ENCODE data around the gene NUF2.
A peak's percentile ranks its signal among the peaks of the same experiment; 100 is the strongest.
"Not testable (repeated sequence)": the region's sequence is repeated elsewhere in the genome, so short reads cannot be mapped to it uniquely, and the experiment has no call there.

The NUF2 gene

DNA sequence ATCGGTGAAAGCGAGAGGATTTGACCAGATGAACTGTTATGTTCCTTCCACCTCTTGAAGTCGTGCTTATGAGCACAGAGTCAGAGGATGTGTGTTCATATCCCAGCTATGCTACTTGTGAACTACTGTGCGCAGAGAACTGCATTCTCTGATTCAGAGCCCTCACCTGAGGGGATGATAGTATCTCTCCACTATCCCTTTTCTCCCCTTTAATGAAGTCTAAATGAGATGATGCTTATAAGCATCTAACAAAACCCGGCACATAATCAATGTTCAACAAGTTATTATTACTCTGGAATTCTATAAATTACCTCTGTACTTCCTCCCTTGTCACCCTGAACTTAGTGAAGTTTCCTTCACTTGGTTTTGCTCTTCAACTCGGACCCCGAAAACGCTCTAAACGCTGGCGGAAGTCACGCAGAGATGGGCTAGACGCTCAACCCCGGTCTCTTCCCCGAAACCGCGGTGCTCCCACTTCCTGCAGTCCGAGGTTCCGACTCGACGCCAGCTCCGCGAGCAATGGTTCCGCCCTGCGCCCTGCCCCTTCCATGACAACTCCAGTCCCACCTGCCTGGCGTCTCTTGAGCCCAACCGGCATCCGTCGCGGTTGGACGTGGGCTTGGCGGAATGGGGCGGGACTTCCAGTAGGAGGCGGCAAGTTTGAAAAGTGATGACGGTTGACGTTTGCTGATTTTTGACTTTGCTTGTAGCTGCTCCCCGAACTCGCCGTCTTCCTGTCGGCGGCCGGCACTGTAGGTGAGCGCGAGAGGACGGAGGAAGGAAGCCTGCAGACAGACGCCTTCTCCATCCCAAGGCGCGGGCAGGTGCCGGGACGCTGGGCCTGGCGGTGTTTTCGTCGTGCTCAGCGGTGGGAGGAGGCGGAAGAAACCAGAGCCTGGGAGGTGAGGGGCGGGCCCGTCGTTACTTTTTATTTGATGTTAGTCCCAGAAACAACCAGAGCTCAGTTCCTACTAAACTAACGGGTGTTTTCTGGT, at the start of gene NUF2:
Gene NUF2 (plus strand): TSS at position 644 of the 995 bp plus-strand sequence. CDS start 4,098 bp downstream, outside the sequence.
- Mint-ChIP-seq H3K36me3 (ENCODE audit: low read depth) (peaks cover 9% of the 10 kb centered on the region), H3K27me3 (ENCODE audit: low read depth) (no peaks in the 10 kb centered on the region), H3K4me1 (ENCODE audit: low read depth) (peaks cover 37% of the 10 kb centered on the region), H3K9me3 (no peaks in the 10 kb centered on the region), H3K27ac (peak within 1 kb of the TSS; percentile 98), H3K4me3 (peak within 1 kb of the TSS; percentile 96)

DNA sequence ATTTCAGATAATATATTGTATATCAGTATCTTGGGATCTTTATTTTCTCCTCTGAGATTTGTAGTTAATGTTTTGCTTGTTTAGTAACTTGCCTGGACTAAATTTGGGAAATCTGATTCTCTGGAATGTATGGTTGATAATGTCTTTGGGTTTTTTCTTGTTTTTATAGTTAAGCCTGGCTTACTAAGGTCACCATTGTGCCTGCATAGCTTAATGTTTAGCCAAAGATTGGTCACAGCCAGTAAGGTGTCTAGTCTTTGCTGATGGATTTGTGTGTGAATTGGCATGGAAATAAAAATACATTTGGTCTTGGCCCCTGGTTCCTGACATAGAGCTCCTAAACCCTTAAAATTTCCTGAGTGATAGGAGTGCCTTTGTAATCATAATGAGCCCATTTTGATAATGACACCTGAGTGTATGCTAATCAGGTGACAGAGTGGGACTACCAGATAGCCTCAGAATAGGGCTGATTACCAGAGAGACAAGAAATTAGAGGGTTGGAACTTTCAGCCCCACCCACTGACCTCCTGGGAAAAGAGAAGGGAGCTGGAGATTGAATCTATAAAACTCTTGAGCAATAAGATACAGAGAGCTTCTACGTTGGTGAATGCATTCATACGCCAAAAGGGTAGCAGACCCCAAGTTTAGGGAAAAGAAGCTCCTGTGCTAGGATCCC, 47.9 kb upstream of the NUF2 start:
- Mint-ChIP-seq H3K9me3 (peaks cover 23% of the 10 kb centered on the region), H3K4me1 (ENCODE audit: low read depth) (no peaks in the 10 kb centered on the region), H3K36me3 (ENCODE audit: low read depth) (peaks cover 11% of the 10 kb centered on the region), H3K4me3 (no peak overlapping the region), H3K27ac (no peak overlapping the region), H3K27me3 (ENCODE audit: low read depth) (no peaks in the 10 kb centered on the region)

DNA sequence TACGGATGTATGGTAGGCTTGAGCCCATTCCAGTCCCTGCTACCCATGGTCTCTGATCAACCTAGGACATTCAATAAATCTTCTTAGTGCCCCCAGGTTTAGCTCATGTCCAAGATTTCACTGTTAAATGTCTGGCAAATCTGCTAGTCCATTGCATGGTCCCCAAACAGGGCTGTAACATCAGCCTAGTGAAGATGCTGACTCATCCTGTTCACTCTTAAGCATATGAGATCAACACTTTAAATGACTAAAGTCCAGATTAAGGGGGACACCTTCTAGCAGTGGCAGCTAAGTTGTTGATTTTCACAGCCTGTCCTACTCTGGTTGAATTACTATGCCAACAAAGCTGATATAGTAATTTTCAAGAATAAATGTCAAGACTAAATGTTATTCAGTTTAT, 46.5 kb upstream of the NUF2 start:
- Mint-ChIP-seq H3K27me3 (ENCODE audit: low read depth) (no peaks in the 10 kb centered on the region), H3K4me1 (ENCODE audit: low read depth) (no peaks in the 10 kb centered on the region), H3K9me3 (peaks cover 34% of the 10 kb centered on the region), H3K27ac (no peak overlapping the region), H3K36me3 (ENCODE audit: low read depth) (peaks cover 16% of the 10 kb centered on the region), H3K4me3 (no peak overlapping the region)

DNA sequence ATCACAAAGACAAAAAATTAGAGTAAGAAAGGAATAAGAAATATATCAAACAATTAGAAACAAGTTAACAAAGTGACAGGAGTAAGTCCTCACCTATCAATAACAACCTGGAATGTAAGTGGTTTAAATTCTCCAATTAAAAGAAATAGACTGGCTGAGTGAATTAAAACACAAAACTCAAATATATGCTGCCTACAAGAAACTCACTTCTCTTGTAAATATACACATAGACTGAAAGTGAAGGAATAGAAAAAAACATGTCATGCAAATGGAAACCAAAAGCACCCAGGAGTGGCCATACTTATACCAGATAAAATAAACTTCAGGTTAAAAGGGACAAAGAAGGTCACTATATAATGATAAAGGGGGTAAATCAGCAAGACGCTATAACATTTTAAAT, 43.2 kb upstream of the NUF2 start:
- no peaks in the 10 kb centered on the region for H3K4me1 Mint-ChIP-seq (ENCODE audit: low read depth)
- no peak overlapping the region for H3K27ac Mint-ChIP-seq
- H3K36me3 Mint-ChIP-seq (ENCODE audit: low read depth), result peaks cover 20% of the 10 kb centered on the region
- peaks cover 39% of the 10 kb centered on the region for H3K9me3 Mint-ChIP-seq
- no peak overlapping the region for H3K4me3 Mint-ChIP-seq
- H3K27me3 Mint-ChIP-seq (ENCODE audit: low read depth), result no peaks in the 10 kb centered on the region

DNA sequence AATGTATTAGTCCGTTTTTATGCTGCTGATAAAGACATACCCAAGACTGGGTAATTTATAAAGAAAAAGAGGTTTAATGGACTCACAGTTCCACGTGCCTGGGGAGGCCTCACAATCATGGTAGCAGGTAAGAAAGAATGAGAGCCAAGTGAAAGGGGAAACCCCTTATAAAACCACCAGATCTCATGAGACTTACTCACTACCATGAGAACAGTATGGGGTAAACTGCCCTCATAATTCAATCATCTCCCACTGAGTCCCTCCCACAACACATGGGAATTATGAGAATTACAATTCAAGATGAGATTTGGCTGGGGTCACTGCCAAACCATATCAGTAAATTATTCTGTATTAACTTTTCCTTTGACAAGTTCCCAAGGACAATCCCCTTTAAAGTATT, 36.9 kb upstream of the NUF2 start:
- H3K4me1 Mint-ChIP-seq (ENCODE audit: low read depth); H3K4me3 Mint-ChIP-seq; H3K27ac Mint-ChIP-seq; H3K36me3 Mint-ChIP-seq (ENCODE audit: low read depth); H3K9me3 Mint-ChIP-seq; H3K27me3 Mint-ChIP-seq (ENCODE audit: low read depth): not testable (repeated sequence)

DNA sequence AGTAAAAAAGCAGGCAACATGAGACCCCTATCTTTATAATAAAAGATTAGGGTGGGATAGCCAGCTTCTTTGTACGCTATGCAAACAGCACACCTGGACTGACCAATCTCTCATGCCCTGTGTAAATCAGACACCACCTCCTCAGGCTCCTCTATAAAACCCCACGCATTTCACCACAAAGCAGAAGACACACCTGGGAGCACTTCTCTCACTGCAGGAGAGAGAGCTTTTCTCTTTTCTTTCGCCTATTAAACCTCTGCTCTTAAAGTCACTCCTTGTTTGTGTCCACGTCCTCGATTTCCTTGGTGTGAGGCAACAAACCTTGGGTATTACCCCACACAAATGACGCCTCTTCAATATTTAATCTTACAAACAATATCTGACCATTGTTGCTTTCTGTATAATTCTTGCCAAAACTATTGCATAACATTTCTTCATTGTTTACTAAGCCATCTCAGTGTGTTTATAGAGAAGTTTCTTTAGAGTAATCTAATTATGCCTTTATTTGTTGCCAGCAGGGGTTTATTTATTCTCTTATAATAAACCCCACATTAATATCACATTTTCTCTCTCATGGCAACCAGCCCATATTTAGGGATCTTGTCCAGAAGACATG, 31.6 kb upstream of the NUF2 start:
- Mint-ChIP-seq H3K4me1 (ENCODE audit: low read depth) (peaks cover 2% of the 10 kb centered on the region), H3K36me3 (ENCODE audit: low read depth) (peaks cover 14% of the 10 kb centered on the region), H3K27ac (no peak overlapping the region), H3K27me3 (ENCODE audit: low read depth) (no peaks in the 10 kb centered on the region), H3K9me3 (peaks cover 17% of the 10 kb centered on the region), H3K4me3 (no peak overlapping the region)

DNA sequence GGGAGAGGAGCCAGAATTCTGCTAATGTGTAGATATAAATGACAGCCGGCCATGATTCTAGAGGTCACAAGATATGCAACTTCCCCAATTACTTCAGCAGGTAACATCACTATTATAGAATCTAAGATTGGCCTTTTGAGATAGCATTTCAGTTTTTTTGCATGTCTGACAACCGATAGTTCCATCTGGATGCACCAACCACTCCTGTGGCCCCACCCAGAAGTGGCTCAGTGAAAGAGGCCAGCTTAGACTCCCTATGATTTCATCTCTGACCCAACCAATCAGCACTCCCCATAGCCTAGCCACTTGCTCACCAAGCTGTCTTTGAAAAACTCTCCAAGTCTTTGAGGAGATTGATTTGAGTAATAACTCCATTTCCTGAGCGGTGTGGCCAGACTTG, 30.3 kb upstream of the NUF2 start:
- H3K4me3 Mint-ChIP-seq, result no peak overlapping the region

DNA sequence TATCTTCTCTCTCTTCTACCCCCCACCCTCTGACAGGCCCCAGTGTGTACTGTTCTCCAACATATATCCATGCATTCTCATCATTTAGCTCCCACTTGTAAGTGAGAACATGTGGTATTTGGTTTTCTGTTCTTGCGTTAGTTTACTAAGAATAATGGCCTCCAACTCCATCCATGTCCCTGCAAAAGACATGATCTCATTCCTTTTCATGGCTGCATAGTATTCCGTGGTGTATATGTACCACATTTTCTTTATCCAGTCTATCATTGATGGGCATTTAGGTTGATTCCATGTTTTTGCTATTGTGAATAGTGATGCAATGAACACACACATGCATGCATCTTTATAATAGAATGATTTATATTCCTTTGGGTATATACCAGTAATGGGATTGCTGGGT, 29.6 kb upstream of the NUF2 start:
- Mint-ChIP-seq H3K36me3 (ENCODE audit: low read depth) (peaks cover 14% of the 10 kb centered on the region), H3K9me3 (peaks cover 17% of the 10 kb centered on the region)
- H3K27me3 Mint-ChIP-seq (ENCODE audit: low read depth); H3K4me1 Mint-ChIP-seq (ENCODE audit: low read depth); H3K27ac Mint-ChIP-seq; H3K4me3 Mint-ChIP-seq: not testable (repeated sequence)

More for the DNA sequence above, 30.3 kb upstream of the NUF2 start:
- H3K36me3 Mint-ChIP-seq (ENCODE audit: low read depth), result peaks cover 14% of the 10 kb centered on the region
- H3K4me1 Mint-ChIP-seq (ENCODE audit: low read depth), result peaks cover 2% of the 10 kb centered on the region
- H3K27ac Mint-ChIP-seq, result no peak overlapping the region
- H3K27me3 Mint-ChIP-seq (ENCODE audit: low read depth), result no peaks in the 10 kb centered on the region
- H3K9me3 Mint-ChIP-seq, result peaks cover 17% of the 10 kb centered on the region

DNA sequence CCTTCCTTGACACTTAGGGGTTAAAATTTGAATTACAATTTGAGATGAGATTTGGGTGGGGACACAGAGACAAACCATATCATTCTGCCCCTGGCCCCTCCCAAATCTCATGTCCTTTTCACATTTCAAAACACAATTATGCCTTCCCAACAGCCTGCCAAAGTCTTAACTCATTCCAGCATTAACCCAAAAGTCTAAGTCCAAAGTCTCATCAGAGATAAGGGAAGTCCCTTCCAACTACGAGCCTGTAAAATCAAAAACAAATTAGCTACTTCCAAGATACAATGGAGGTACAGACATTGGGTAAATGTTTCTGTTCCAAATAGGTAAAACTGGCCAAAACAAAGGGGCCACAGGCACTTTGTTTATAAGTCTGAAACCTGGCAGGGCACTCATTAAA, 28.3 kb upstream of the NUF2 start:
- not testable (repeated sequence) for H3K27me3 Mint-ChIP-seq (ENCODE audit: low read depth); H3K27ac Mint-ChIP-seq
- H3K36me3 Mint-ChIP-seq (ENCODE audit: low read depth), result peaks cover 17% of the 10 kb centered on the region

DNA sequence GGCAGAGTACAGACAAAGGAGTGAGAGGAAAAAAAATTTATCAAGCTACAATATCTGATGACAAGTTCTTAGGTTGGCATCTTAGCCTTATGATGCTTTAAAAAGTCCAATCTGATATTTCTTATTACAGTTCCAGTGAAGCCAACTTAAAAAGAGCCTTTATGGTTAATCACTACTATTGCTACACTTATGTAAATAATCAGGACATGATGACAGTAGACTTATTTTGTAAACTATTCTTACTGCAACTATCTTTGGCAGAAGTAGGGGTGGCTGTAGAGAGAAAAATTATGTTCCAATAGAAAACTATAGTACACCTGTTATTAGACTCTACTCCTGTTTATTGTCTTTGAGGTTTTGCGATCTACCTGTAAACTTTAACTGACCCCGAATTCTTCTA, 25.8 kb upstream of the NUF2 start:
- Mint-ChIP-seq H3K27ac (no peak overlapping the region), H3K36me3 (ENCODE audit: low read depth) (peaks cover 21% of the 10 kb centered on the region), H3K9me3 (peaks cover 17% of the 10 kb centered on the region), H3K27me3 (ENCODE audit: low read depth) (no peaks in the 10 kb centered on the region), H3K4me1 (ENCODE audit: low read depth) (no peaks in the 10 kb centered on the region), H3K4me3 (no peak overlapping the region)

More for the DNA sequence above, 28.3 kb upstream of the NUF2 start:
- H3K9me3 Mint-ChIP-seq, result peaks cover 17% of the 10 kb centered on the region
- H3K4me1 Mint-ChIP-seq (ENCODE audit: low read depth); H3K4me3 Mint-ChIP-seq: not testable (repeated sequence)

DNA sequence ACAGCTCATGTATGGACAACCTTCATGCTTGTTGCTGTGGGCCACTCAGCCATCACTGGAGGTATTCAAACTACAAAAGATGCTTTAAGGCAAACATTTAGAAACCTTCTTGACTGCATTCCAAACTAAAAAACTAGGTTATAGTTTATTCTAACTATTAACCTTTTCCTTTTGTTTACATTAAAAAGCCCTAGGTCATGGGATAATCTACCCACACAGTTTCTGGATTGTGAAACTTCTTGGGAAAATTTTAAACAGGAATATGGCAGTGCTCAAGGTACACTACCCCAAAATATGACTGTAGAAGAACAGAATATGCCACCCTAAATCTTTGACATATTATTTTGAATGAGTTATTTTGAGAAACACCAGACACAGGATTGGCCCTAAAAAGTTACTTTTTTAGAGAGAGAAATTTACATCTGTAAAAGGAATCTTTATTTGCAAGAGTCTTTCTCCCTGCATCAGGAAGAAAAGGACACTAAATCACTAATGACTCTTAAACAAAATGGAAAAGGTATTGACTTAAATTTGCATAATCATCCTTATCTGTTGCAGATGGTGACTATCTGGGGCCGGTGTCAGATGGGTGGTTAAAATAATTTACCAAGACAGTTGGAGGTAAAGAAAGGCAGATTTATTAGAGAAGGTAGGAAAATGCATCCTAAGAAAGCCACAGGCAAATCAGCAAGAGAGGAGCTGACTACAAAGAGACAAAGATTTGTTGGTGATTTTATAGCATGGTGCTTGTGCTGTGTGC, 25.1 kb upstream of the NUF2 start:
- H3K27me3 Mint-ChIP-seq (ENCODE audit: low read depth), result no peaks in the 10 kb centered on the region

DNA sequence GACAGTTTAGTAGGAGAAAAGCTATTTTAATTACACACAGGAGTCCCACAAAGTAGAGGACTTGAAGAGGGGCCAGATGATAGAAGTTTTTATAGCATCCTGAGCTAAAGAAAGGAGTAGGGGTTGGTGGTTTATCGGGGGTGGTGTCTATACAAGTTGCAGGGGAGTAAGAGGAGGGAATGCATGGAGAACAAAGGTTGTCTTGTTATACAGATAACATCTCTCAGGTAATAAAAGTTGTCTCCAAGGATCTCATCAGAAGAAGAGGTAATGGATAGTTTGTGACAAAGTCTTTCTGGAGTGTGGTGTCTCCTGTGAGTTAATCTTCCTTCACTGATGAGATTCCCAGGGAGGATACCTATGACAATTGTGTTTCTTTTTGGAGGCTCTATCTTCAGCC, 23.4 kb upstream of the NUF2 start:
- Mint-ChIP-seq H3K4me3 (no peak overlapping the region), H3K36me3 (ENCODE audit: low read depth) (peaks cover 17% of the 10 kb centered on the region), H3K9me3 (peaks cover 2% of the 10 kb centered on the region), H3K27ac (no peak overlapping the region), H3K4me1 (ENCODE audit: low read depth) (no peaks in the 10 kb centered on the region), H3K27me3 (ENCODE audit: low read depth) (no peaks in the 10 kb centered on the region)

More for the DNA sequence above, 25.1 kb upstream of the NUF2 start:
- H3K9me3 Mint-ChIP-seq, result peaks cover 17% of the 10 kb centered on the region
- H3K36me3 Mint-ChIP-seq (ENCODE audit: low read depth), result peaks cover 21% of the 10 kb centered on the region
- no peaks in the 10 kb centered on the region for H3K4me1 Mint-ChIP-seq (ENCODE audit: low read depth)
- H3K4me3 Mint-ChIP-seq, result no peak overlapping the region
- no peak overlapping the region for H3K27ac Mint-ChIP-seq

DNA sequence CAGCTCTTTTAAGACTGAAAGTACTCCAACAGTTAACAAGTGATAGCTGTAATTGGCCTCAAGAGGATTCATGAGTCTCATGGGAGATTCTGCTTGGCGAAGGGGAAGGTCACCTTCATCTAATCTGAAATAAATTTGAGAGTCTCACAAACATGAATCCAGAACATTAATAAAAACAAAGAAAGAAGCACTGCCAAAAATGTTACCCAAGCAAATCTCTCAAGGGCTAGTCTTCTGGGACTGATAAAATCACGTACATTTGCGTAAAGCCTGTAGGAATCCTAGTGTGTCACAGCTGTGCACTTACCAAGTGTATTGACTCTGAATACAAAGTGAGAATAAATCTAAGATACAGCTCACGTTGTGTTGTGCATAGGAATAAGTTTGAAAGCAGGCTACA, 21.2 kb upstream of the NUF2 start:
- Mint-ChIP-seq H3K9me3 (no peaks in the 10 kb centered on the region), H3K4me1 (ENCODE audit: low read depth) (no peaks in the 10 kb centered on the region), H3K4me3 (no peak overlapping the region), H3K27ac (no peak overlapping the region), H3K27me3 (ENCODE audit: low read depth) (no peaks in the 10 kb centered on the region), H3K36me3 (ENCODE audit: low read depth) (peaks cover 19% of the 10 kb centered on the region)

DNA sequence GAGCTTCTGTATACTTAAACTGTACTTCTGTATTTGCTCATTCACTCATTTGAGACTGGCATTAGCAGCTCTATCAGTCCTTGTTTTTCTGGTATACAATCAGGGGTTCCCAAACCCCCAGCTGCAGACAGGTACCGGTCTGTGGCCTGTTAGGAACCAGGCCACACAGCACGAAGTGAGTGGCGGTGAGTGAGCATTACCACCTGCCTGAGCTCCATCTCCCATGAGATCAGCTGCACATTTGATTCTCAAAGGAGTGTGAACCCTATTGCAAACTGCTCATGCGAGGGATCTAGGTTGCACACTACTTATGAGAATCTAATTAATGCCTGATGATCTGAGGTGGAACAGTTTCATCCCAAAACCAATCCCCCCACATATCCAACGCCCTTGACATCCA, 18.2 kb upstream of the NUF2 start:
- no peaks in the 10 kb centered on the region for H3K27me3 Mint-ChIP-seq (ENCODE audit: low read depth)
- H3K27ac Mint-ChIP-seq, result no peak overlapping the region
- no peaks in the 10 kb centered on the region for H3K9me3 Mint-ChIP-seq
- no peaks in the 10 kb centered on the region for H3K4me1 Mint-ChIP-seq (ENCODE audit: low read depth)
- H3K4me3 Mint-ChIP-seq, result no peak overlapping the region
- peaks cover 16% of the 10 kb centered on the region for H3K36me3 Mint-ChIP-seq (ENCODE audit: low read depth)

Measured in T-helper 1 cell treated with Interleukin-12 subunit alpha and Interleukin-12 subunit beta and Interleukin-4 antibody, amounts not matched to agents 30 μg/mL and 1 μg/mL, for 36 hours (primary cell).